ENCODE measurements around the gene PBX2. TPM values are rescaled to one million over a fixed set of nuclear protein-coding genes. Genes with fewer than 3 reads are reported as not detected.

PBX2 gene
- total and polyA plus RNA-seq, 10 donors: 29.6 to 160 (median 89.9) TPM

GRCh38 chr6:32176476-32177182, 13.4 kb downstream of the PBX2 start:
- H3K4me3 ChIP-seq: peak overlapping the region; percentile 49 to 87 (median 62)
- intact Hi-C loops (cut with DNase I; ENCODE audit: low total_unique reads): no loop called here
- DNase-seq: no peak

DNA sequence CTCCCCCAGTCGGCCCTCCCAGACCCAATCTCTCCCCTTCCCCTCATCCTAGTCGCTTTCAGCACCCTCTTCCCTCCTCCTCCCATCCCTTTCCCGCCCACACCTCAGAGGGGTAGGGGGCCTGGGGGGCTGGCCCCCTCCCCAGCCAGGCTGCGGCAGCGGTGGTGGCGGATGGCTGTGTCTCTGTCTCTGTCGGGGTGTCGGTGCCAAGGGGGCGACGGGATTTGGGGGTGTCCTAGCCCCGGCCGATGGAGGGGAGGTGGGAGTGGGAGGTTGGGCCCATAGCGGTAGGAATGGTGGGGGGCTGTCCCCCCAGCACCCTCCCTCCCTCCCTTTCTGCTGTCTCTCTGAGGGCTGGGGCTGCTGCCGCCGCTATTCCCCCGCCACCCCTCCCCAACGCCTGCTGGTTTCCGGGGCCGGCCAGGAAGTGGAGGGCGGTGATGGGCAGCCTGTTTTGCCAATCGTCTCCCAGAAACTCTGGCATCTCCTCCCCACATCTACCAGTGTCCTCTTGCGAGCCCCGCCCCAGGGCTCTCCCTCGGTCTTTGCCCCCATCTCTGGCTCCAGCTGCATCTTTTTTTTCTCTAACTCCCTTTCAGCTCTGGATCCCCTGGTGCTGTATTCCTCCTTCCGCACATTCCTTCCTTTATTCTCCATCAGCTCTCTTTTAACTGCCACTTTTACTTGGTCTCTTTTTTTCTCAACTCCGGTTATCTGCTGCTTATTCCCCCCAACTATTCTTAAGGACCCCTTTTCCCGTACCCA, 14.1 kb downstream of the PBX2 start, which contains the start of gene AGPAT1:
AGPAT1 (minus strand) TSS at position 374 of the 765 bp plus-strand sequence. CDS start 4,588 bp downstream, outside the sequence.
- intact Hi-C loops (cut with DNase I; ENCODE audit: low total_unique reads): no loop called here
- H3K4me1 ChIP-seq: peaks cover 33 to 73% (median 58%) of the 10 kb centered on the region in 6 donors
- WGBS, 5 donors: 0 to 2% (median 1%) methylated on average over 20 to 27 of the region's 27 CpGs

More at GRCh38 chr6:32176476-32177182, 13.4 kb downstream of the PBX2 start:
- H3K4me1 ChIP-seq: peaks cover 33 to 80% (median 63%) of the 10 kb centered on the region in 6 donors
- H3K36me3 ChIP-seq: peaks cover 0 to 23% (median 17%) of the 10 kb centered on the region in 6 donors
- no peaks in the 10 kb centered on the region for H3K27me3 ChIP-seq (replicated peaks in 1 of 7)
- TF ChIP-seq POLR2AphosphoS5 (IDR thresholded peaks at IDR 0.05): no peak
- TF ChIP-seq POLR2A (IDR thresholded peaks at IDR 0.05): no peak
- 24 to 37% (median 34%) methylated on average over 5 of the region's 5 CpGs for WGBS, 5 donors
- H3K27ac ChIP-seq: peak overlapping the region; percentile 92 to 98 (median 95)
- H3K9me3 ChIP-seq: no peaks in the 10 kb centered on the region

GRCh38 chr6:32175322-32175710, 14.7 kb downstream of the PBX2 start:
- DNase-seq: no peak
- intact Hi-C loops (cut with DNase I; ENCODE audit: low total_unique reads): no loop called here
- peaks cover 0 to 19% (median 15%) of the 10 kb centered on the region in 6 donors for H3K36me3 ChIP-seq
- H3K4me3 ChIP-seq: peak overlapping the region; percentile 52 to 87 (median 62)
- peaks cover 33 to 67% (median 57%) of the 10 kb centered on the region in 6 donors for H3K4me1 ChIP-seq
- H3K27me3 ChIP-seq (replicated peaks in 1 of 7): no peaks in the 10 kb centered on the region
- TF ChIP-seq, protein P1, sequence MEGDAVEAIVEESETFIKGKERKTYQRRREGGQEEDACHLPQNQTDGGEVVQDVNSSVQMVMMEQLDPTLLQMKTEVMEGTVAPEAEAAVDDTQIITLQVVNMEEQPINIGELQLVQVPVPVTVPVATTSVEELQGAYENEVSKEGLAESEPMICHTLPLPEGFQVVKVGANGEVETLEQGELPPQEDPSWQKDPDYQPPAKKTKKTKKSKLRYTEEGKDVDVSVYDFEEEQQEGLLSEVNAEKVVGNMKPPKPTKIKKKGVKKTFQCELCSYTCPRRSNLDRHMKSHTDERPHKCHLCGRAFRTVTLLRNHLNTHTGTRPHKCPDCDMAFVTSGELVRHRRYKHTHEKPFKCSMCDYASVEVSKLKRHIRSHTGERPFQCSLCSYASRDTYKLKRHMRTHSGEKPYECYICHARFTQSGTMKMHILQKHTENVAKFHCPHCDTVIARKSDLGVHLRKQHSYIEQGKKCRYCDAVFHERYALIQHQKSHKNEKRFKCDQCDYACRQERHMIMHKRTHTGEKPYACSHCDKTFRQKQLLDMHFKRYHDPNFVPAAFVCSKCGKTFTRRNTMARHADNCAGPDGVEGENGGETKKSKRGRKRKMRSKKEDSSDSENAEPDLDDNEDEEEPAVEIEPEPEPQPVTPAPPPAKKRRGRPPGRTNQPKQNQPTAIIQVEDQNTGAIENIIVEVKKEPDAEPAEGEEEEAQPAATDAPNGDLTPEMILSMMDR (IDR thresholded peaks at IDR 0.05 in 8 of 11, conservative IDR thresholded peaks at IDR 0.05 in 3 of 11): no peak
- TF ChIP-seq POLR2AphosphoS5 (IDR thresholded peaks at IDR 0.05) (no peak), POLR2A (IDR thresholded peaks at IDR 0.05) (no peak)
- peak overlapping the region; percentile 73 to 98 (median 95) for H3K27ac ChIP-seq
- H3K9me3 ChIP-seq: no peaks in the 10 kb centered on the region
- 26 to 40% (median 29%) methylated on average over 2 of the region's 2 CpGs for WGBS, 5 donors

More for the DNA sequence above, 14.1 kb downstream of the PBX2 start, which contains the start of gene AGPAT1:
- DNase-seq: peak; percentile 98
- peaks cover 0 to 19% (median 12%) of the 10 kb centered on the region in 6 donors for H3K36me3 ChIP-seq
- peak within 1 kb of the TSS; percentile 52 to 87 (median 62) for H3K4me3 ChIP-seq
- peak within 1 kb of the TSS; percentile 92 to 98 (median 95) for H3K27ac ChIP-seq
- H3K27me3 ChIP-seq (replicated peaks in 1 of 7): no peaks in the 10 kb centered on the region
- no peaks in the 10 kb centered on the region for H3K9me3 ChIP-seq
- TF ChIP-seq, protein P1 (IDR thresholded peaks at IDR 0.05 in 8 of 11, conservative IDR thresholded peaks at IDR 0.05 in 3 of 11): no peak
- TF ChIP-seq POLR2AphosphoS5 (IDR thresholded peaks at IDR 0.05) (peak; percentile 90 to 93 (median 91)), POLR2A (IDR thresholded peaks at IDR 0.05) (peak in 2 of 3 donors; percentile 13 to 20)

DNA sequence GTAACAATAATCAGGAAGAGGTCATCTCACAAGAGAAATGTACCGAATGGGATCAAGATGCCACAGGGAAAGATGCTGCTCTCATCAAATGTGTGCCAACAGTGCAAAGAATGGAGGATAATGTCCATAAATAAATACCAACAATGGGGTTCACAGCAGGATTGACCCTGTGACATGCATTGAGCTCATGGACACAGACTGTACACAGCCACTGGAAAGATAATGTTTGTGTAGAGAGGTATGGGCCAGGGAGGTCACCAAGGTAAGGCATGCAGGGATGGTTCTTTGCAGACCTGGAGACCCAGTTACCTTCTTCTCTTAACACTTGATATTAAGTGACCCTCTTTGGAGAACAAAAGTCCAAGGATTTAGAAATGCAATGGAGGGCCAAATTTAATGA, 15.6 kb downstream of the PBX2 start:
- intact Hi-C loops (cut with DNase I; ENCODE audit: low total_unique reads): no loop called here
- Histone ChIP-seq H3K27me3 (replicated peaks in 1 of 7) (no peaks in the 10 kb centered on the region), H3K9me3 (no peaks in the 10 kb centered on the region), H3K36me3 (peaks cover 0 to 19% (median 18%) of the 10 kb centered on the region in 6 donors), H3K27ac (peak overlapping the region in 1 of 8 donors; percentile 35), H3K4me3 (peak overlapping the region in 2 of 8 donors; percentile 68 to 87), H3K4me1 (peaks cover 26 to 58% (median 49%) of the 10 kb centered on the region in 6 donors)
- WGBS, 5 donors: 85 to 97% (median 96%) methylated on average over 1 of the region's 1 CpG
- TF ChIP-seq POLR2AphosphoS5 (IDR thresholded peaks at IDR 0.05) (no peak), POLR2A (IDR thresholded peaks at IDR 0.05) (no peak)
- TF ChIP-seq, protein P1 (IDR thresholded peaks at IDR 0.05 in 8 of 11, conservative IDR thresholded peaks at IDR 0.05 in 3 of 11): no peak
- no peak for DNase-seq

All from spleen (tissue), 11 donors.